ENCODE results near the gene GDI2. TPM values are rescaled to one million over a fixed set of nuclear protein-coding genes. Genes with fewer than 3 reads are reported as not detected.
"Not testable (repeated sequence)": the region's sequence is repeated elsewhere in the genome, so short reads cannot be mapped to it uniquely, and the experiment has no call there.

GDI2 gene
- total RNA-seq, 1 donor from 2014 or later = 93.2 TPM

- no peaks in the 10 kb centered on the region for H3K27me3 ChIP-seq (ENCODE audit: low read depth)
- H3K9me3 ChIP-seq (replicated peaks) = no peaks in the 10 kb centered on the region
- no peaks in the 10 kb centered on the region for H3K36me3 ChIP-seq
- intact Hi-C loops (cut with micrococcal nuclease) = no loop called here
- no peaks in the 10 kb centered on the region for H3K4me1 ChIP-seq
- H3K27ac ChIP-seq (replicated peaks) = no peak overlapping the region
- TF ChIP-seq CTCF (IDR thresholded peaks at IDR 0.05; ENCODE audit: borderline replicate concordance) = no peak
- no peak overlapping the region for H3K4me3 ChIP-seq
- no peak for DNase-seq
Observed at GRCh38 chr10:5855979-5856700, 42.9 kb upstream of the GDI2 start.

GRCh38 chr10:5854131-5854475 lies 40.9 kb upstream of the GDI2 start:
- intact Hi-C loops (cut with micrococcal nuclease) = no loop called here
- DNase-seq = no peak
- Histone ChIP-seq H3K27ac (replicated peaks) (no peak overlapping the region), H3K36me3 (no peaks in the 10 kb centered on the region), H3K4me3 (no peak overlapping the region), H3K9me3 (replicated peaks) (no peaks in the 10 kb centered on the region), H3K27me3 (ENCODE audit: low read depth) (no peaks in the 10 kb centered on the region), H3K4me1 (no peaks in the 10 kb centered on the region)
- TF ChIP-seq CTCF (IDR thresholded peaks at IDR 0.05; ENCODE audit: borderline replicate concordance) = no peak

GRCh38 chr10:5846667-5847066 lies 33.4 kb upstream of the GDI2 start:
- H3K27me3 ChIP-seq (ENCODE audit: low read depth); H3K9me3 ChIP-seq (replicated peaks); H3K4me3 ChIP-seq; intact Hi-C loops (cut with micrococcal nuclease); H3K27ac ChIP-seq (replicated peaks); H3K36me3 ChIP-seq; DNase-seq: not testable (repeated sequence)
- peaks cover 11% of the 10 kb centered on the region for H3K4me1 ChIP-seq

GRCh38 chr10:5844345-5845055 lies 31.3 kb upstream of the GDI2 start:
- Histone ChIP-seq H3K4me3 (no peak overlapping the region), H3K4me1 (peaks cover 27% of the 10 kb centered on the region), H3K36me3 (no peaks in the 10 kb centered on the region), H3K27ac (replicated peaks) (peak overlapping the region; percentile 36), H3K9me3 (replicated peaks) (no peaks in the 10 kb centered on the region), H3K27me3 (ENCODE audit: low read depth) (no peaks in the 10 kb centered on the region)
- TF ChIP-seq CTCF (IDR thresholded peaks at IDR 0.05; ENCODE audit: borderline replicate concordance) = no peak
- DNase-seq = no peak
- intact Hi-C loops (cut with micrococcal nuclease) = no loop called here

GRCh38 chr10:5843686-5844344 lies 30.6 kb upstream of the GDI2 start:
- intact Hi-C loops (cut with micrococcal nuclease) = no loop called here
- Histone ChIP-seq H3K36me3 (no peaks in the 10 kb centered on the region), H3K4me3 (no peak overlapping the region), H3K27ac (replicated peaks) (no peak overlapping the region), H3K9me3 (replicated peaks) (no peaks in the 10 kb centered on the region), H3K4me1 (peaks cover 27% of the 10 kb centered on the region), H3K27me3 (ENCODE audit: low read depth) (no peaks in the 10 kb centered on the region)
- DNase-seq = no peak
- no peak for TF ChIP-seq CTCF (IDR thresholded peaks at IDR 0.05; ENCODE audit: borderline replicate concordance)

- no peaks in the 10 kb centered on the region for H3K27me3 ChIP-seq (ENCODE audit: low read depth)
- no peak for TF ChIP-seq CTCF (IDR thresholded peaks at IDR 0.05; ENCODE audit: borderline replicate concordance)
- no peak overlapping the region for H3K27ac ChIP-seq (replicated peaks)
- H3K4me3 ChIP-seq = no peak overlapping the region
- DNase-seq = no peak
- H3K9me3 ChIP-seq (replicated peaks) = no peaks in the 10 kb centered on the region
- intact Hi-C loops (cut with micrococcal nuclease) = no loop called here
- H3K4me1 ChIP-seq = peaks cover 27% of the 10 kb centered on the region
- no peaks in the 10 kb centered on the region for H3K36me3 ChIP-seq
Observed at GRCh38 chr10:5841965-5842364, 28.7 kb upstream of the GDI2 start.
